GM12875 (cell line): ENCODE measurements around the gene KIF25.

Experiments
- H3K4me3 ChIP-seq: one replicate; pipeline ENCODE4 v1.5.1; 2011; ENCODE audit warnings: low read depth, low read length, control low read depth
- TF ChIP-seq, protein P1 (sequence below): IDR thresholded peaks from 2 replicates; pipeline ENCODE4 v1.5.1; 2011; ENCODE audit warnings: low read depth, mild to moderate bottlenecking, control low read depth, inconsistent platforms, low read length, moderate library complexity, borderline replicate concordance; ENCODE audit not compliant: insufficient read depth

The KIF25 gene

GRCh38 chr6:168012431-168013249, 15.2 kb downstream of the KIF25 start:
- TF ChIP-seq, protein P1, sequence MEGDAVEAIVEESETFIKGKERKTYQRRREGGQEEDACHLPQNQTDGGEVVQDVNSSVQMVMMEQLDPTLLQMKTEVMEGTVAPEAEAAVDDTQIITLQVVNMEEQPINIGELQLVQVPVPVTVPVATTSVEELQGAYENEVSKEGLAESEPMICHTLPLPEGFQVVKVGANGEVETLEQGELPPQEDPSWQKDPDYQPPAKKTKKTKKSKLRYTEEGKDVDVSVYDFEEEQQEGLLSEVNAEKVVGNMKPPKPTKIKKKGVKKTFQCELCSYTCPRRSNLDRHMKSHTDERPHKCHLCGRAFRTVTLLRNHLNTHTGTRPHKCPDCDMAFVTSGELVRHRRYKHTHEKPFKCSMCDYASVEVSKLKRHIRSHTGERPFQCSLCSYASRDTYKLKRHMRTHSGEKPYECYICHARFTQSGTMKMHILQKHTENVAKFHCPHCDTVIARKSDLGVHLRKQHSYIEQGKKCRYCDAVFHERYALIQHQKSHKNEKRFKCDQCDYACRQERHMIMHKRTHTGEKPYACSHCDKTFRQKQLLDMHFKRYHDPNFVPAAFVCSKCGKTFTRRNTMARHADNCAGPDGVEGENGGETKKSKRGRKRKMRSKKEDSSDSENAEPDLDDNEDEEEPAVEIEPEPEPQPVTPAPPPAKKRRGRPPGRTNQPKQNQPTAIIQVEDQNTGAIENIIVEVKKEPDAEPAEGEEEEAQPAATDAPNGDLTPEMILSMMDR = no peak
- no peak overlapping the region for H3K4me3 ChIP-seq

GRCh38 chr6:168013250-168013915, 15.9 kb downstream of the KIF25 start:
- TF ChIP-seq, protein P1 = no peak
- H3K4me3 ChIP-seq = no peak overlapping the region

DNA sequence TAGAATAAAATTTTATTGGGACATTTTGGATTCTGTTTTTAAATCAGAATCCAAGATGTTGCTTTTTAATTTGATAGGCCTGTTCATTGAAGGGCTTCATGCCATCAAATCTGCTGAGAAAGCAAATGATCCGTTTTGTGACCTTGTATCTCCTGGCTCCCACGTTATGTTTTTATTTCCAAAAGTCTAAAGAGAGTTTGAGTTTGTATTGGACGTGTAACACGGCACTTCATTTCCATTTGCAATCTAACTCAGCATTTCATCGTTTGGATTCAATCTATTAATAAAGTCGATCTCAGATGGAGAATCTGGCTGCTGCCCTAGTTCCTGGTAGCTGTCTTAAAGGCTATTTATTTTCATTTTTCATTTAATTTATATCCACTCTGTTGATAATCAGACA, 17.0 kb downstream of the KIF25 start:
- H3K4me3 ChIP-seq = no peak overlapping the region
- TF ChIP-seq, protein P1 = no peak

DNA sequence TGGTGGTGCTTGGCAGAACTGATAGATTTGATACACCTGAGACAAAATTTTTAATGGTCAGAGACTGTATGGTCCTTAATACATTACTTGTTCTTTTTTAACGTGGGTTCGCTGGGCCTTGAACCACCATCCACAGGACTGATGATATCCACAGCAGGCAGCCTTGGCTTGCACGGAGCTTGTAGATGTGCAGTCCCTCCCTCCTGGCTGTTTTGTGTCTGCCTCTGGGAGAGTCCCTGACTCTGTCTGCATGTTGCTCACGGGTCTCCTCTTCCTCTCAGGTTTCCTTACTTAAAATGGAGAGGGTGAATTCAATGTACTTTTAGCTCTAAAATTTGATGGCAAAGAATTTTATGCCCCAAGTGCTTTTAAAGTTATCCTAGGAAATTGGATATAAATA, 17.5 kb downstream of the KIF25 start:
- no peak overlapping the region for H3K4me3 ChIP-seq

DNA sequence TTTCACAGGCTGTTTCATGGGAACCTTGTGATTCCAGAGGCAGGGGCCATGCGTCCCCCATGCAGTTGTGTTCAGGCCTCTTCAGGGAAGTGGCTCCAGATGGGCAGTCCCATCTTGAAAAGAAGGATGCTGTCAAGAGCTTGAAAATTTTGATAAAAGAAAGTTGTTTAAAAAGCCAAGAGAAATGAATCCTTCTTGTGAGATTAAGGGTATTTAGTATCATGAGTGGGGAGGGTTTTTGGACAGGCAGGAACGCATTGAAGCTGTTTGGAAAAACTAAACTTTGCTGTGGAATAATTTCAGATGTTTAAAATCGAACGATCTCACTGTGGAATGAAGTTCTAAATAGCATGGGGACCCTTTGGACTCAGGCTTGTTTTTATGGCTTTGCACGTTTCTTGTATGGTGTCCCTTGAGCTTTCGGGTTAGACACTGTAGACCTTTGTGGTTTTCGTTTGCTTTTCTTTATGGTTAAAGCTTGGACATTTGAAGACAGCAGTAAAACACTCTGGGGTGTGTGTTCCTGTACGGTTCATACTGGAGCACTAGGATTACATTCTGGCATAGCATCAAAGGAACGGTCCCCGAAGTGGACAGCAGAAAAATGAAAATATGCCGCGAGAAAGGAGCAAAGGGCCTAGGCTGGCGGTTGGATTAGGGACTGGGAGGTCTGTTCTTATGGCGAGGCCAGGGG, 18.2 kb downstream of the KIF25 start:
- H3K4me3 ChIP-seq = no peak overlapping the region
- TF ChIP-seq, protein P1 = no peak

More for the DNA sequence above, 17.5 kb downstream of the KIF25 start:
- TF ChIP-seq, protein P1 = no peak

DNA sequence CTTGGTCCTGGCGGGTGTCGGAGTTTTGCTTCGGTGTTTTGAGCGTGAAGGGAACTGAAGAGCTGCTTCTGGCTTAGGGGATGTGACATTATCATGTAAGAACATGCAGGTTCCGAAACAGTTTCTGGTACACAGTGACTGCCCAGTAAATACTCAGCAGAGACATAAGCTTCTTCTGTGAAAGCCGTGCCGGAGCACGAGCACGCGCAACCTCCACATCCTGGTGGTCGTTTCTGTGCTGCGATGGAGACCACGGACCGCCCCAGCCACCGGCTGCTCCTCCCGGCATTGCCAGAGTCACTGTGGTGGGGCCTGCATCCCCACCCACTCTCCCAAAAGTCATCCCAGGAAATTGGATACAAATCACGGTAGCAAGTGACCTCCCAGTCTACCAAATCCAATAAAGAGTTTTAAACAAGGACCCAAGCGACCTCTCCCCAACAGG, 18.7 kb downstream of the KIF25 start:
- no peak overlapping the region for H3K4me3 ChIP-seq
- TF ChIP-seq, protein P1 = no peak
